SW480 (cell line): ENCODE data around the gene BRD3OS.

Experiments used
- DNase-seq: peaks from one replicate; pipeline ENCODE4 v3.0.0-alpha.2; 2016; ENCODE audit warnings: low spot score

The BRD3OS gene

DNA sequence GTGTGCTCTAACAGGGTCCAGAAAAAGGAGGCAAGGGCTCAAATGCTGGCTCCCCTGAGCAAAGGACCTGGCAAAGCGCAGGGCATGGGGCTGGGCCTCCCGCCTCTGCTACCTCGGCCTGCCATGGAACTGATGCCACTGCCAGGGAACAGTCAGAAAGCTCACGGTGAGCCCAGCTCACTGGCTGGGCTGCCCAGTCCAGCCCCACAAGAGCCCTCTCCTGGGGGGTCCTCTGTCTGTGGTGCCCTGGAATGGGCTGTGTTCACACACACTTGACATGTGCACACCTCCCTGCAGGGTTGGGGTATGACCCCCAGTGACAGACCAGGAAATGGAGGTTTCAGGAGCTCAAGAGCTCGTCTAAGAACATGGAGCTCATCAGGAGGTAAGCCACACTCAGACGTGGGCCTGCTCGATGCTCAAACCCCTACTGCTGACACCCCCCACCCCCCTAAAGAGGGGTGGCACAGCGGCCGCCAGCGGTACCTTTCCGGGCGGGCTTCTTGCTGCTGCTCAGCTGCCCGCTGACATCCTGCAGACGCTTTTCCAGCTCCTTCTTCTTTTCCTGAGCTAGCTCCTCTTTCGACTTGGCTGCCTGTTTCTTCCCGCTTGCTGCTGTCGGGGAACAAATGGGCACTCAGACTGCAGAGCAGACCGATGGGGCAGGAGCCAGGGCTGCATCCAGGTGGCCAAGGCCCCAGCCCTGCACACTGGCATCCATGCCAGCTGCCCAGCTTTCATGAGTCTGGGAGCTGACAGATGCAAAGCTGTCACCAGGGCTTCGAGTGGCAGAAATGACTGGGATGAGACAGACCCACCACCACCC, 9.1 kb downstream of the BRD3OS start:
- no peak for DNase-seq

DNA sequence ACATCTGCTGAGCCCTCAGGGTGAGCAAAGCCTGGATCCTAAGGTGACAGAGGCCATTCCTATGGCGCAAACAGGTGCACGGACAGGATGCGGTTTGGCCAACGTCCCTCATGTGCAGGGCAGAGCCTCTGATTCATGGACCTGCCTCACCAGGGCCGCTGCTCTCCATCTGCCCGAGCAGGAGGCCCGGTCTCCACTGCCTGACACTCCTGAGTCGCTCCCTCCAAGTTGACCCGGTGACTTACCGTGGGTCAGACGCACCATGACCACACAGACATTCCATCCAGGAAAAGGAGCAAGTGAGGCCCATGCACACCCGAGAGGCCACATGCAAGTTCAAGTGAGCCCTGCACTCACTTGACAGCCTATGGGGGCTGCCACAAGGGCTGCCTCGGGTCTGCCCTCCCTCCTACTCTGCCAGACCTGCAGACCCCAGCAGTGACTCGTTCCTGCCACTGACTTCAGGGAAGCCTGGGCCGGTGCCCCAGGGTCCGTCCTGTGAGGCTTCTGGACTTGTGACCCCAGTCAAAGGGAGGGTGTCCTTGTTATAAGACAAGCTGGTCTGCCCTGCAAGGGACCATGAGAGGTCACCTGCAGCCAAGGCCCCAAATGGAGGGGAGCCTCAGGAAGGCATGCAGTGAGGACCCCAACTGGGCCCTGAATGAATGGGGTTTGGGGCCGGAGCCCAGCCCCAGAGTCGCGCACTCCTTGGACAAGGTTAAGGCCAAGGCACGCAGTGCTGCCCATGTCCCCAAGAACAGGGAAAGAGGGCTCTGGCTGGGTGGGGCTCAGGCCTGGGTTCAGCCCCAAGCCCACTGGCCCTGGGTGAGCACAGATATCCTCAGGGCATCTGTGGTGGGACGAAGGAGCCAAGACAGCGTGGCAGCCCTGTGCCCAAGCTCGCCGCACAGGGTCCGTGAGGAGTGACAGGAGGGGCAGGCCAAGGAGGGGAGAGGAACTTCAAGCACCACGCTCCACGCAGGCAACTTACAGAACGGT, 10.1 kb downstream of the BRD3OS start:
- no peak for DNase-seq

DNA sequence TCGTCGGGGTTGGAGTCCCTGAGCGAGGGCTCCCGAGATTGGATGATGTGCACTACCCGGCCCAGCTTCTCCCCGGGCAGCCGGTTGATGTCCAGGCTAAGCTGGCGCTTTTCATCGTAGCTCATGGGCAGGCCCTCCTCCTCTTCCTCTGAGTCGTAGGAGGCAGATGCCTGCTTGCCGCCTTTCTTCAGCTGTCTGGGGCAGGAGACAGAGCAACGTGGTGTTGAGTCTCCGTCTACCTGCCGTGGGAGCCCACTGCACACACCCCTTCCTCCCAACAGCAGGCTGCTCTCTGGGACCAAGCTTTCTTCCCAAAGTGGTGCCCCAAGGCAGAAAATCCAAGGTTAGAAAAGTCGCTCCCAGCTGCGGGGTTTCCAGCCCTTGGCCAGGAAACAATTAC, 10.8 kb downstream of the BRD3OS start:
- no peak for DNase-seq

DNA sequence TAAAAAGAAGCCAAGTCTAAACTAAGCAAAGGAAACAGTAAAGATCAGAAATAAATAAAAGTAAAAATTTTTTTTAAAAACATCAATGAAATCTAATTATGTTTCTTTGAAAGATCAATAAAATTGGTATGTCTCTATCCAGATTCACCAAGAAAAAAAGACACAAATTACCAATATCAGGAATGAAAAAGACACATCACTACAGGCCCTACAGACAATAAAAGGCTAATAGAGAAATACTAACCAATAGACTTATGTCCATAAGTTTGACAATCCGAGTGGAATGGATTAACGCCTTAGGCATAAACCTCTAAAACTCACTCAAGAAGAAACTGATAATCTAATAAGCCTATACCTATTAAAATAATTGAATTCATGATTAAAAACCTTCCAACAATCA, 12.4 kb downstream of the BRD3OS start:
- DNase-seq, result no peak

DNA sequence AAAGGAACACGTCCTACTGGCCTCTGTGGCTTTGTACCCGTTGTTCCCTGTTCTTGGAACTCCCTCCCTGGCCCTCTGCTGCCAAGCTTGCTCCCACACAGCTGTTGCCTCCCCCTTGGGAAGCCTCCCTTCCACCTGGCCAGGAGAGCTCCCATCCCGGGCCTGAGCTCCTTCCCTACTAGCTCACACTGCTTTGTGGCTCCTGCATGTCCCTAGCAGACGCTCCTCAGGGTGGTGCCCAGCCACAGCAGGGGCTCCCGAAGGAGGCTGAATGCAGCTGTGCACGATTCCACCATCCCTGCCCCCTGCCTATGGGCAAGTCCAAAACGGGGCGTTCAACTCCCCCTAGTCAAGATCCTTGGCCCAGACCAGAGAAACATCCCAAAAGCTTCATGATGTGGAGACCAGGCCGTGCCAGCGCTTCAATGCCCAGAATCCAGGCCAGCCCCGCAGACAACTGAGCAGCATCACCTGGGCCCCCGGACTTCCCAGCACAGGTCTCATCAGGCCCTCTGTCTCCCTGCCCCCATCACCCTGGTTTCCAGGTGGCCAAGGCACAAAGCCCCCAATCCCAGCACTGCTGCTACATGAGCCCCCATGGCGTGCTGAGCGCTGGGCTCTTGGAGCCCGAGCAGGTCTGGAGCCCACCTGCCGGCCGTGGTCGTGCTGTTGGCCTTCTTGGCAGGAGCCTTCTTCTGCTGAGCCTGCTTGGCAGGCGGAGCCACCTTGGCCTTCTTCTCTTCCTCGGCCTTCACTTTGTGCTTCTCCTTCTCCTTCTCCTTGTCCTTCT, 14.3 kb downstream of the BRD3OS start:
- DNase-seq, result no peak

DNA sequence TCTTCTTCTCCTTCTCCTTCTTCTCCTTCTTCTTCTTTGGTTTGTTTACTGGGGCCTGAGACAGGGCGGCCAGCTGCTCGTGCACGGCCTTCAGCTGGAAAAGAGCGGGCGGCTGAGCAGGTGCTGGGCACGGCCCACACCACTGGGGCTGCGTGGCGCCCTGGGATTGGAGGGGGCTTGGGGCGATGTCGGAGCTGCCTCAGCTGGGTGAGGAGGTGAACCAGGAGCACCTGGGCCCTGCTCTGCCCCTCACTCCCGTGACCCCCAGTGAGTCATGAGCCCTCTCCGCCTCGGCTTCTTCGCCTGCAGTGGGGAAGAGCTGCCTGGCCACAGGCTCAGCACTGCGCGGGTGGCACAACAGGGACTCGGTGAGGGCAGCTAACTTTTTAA, 14.9 kb downstream of the BRD3OS start:
- DNase-seq, result no peak

DNA sequence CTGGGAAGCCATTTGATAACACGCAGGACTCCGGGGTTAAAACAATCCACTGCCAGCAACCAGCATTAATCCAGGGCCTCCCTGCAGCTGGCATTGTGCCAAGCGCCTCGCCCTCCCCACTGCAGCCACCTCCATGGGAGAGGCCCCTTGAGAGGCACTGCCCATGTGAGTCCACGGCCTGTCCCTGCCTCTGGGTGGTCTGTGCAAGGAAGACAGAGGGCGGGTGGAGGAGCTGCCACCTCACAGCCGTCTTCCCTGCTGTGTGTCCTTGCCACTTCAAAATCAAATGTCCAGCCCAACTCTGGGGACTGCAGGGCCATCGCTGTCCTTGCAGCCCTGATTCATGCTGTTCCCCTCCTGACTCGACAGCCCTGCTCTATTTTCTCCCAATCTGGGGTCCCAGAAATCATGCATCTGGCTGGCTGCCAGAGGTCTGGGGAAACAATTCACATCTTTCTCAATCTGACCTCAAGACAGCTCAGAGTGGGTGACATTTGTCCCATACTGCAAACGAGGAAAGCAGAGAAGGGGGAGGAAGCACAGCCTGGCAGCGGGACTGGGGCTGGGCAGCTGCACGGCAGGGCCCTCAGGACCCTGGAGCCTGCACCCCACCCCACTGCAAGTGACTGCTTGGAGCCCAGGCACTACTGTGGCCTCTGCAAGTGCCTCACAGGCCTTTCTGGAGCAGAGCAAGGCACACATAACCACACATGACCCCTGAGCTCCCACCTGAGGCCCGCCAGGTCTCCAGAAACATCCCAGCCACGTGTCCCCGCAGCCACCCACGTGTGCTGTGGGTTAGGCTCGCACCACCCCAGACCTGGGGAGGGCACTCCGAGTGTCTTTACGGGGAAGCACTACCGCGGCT, 15.7 kb downstream of the BRD3OS start:
- DNase-seq, result no peak

DNA sequence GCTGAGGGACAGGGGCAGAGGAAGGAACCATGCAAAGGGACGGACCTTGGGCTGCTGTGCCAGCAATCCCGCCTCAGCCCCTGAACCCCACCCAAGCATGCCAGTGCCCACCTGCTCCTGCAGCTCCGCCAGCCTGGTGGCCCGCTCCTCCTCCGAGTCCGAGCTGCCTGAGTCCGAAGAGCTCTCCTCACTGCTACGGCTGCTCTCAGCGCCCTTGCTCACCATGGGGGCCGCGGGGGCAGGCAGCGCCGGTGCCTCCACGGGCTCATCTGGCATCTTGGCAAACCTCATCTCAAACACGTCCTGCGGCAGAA, 16.3 kb downstream of the BRD3OS start:
- DNase-seq, result no peak

DNA sequence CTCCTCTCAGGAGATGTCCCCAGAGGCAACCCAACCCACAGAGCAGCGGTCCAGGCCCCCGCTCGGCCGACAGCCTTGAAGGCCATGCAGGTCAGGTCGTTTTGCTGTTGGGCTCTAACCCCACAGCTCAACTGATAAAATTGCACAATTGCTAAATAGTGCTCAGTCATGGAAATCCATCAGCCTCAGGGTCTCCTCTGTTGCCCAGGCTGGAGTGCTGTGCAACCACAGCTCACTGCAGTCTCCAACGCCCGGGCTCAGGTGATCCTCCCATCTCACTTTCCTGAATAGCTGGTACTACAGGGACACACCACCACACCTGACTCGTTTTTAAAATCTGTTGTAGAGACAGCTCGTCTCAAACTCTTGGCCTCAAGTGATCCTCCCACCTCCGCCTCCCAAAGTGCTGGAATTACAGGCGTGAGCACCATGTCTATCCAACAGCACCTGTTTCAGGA, 18.3 kb downstream of the BRD3OS start:
- no peak for DNase-seq

DNA sequence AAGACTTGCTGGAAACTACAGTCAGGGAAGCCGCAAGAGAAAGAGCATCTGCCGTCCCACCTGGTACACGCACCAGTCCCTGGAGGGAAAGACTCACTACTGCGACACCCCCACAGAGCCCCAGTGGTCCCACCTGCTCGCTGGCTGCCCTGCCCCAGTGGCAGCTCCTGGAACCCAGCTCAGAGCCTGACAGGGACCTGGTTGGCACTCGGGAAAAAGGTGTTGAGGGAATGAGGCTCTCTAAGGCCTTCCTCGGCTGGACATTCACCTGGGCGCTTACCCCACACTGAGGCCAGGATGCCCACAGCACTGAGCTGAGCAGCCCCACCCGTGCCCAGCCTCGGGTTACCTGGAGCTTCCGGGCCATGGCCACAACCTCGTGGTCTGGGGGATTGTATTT, 19.7 kb downstream of the BRD3OS start:
- DNase-seq, result no peak

DNA sequence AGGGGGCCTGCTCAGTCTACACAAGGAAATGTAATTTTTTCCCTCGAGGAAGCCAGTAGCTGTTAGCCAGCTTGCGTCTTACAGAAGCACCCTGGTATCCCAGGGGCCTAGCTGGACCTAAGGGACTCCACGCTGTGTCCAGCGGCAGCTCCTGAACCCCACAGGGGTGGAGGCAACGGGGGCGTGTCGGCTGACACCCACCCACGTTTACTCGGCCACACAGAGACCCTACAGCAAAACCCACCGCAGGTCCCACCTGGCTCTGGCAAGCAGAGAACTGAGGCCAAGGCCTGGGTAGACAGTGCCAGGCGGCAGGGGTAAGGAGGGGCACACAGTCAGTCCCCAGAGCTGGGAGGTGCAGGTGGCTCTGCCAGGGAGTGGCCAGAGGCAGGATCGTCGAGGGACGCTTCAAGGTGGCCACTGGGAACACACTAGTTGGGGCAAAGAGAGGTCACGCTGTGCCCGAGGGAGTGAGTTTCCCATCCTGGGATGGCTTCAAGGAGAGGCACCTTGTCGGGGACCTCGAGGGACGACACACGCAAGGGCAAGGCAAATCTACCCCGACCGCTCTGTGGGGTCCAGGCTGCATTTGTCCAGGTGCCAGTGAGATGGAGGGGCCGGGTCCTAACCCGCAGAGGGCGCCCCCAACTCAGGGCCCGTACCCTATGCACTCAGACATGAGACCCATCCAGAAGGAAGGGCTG, 20.7 kb downstream of the BRD3OS start:
- no peak for DNase-seq

DNA sequence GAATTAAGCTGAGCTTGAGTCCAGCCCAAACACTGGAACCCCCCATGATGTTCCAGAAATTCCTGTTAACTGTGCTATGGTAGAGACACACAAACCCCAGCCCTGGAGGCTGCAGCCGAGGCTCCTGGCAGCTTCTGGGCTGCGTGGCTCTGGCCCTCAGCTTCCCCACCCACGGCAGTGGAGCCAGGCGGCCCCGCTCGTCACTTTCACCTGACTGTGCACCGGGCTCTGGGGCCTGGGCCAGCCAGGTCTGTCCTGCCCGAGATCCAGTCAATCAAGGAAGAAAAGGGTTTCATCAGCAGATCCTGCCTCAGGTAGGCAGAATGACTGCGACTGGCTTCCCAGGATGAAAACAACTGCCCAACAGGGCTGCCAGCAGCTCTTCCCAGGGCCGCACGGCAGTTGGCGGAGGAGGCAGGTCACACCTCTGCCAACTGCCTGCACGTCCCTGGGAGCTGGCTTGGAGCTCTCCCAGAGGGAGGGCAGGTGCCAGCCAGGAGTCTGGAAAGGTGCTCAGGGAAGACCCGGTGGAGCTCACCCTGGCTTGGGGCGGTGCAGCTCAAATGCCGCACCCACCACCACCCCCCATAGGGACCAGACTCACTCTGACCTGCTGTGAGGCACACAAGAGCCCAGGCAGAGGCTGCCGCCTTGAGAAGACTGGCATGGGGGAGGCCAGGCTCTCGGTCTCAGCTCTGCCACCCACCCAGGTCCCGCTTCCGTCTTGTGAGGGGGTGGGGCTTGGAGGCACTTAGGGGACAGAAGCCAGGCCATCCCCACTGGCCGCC, 21.8 kb downstream of the BRD3OS start:
- no peak for DNase-seq

DNA sequence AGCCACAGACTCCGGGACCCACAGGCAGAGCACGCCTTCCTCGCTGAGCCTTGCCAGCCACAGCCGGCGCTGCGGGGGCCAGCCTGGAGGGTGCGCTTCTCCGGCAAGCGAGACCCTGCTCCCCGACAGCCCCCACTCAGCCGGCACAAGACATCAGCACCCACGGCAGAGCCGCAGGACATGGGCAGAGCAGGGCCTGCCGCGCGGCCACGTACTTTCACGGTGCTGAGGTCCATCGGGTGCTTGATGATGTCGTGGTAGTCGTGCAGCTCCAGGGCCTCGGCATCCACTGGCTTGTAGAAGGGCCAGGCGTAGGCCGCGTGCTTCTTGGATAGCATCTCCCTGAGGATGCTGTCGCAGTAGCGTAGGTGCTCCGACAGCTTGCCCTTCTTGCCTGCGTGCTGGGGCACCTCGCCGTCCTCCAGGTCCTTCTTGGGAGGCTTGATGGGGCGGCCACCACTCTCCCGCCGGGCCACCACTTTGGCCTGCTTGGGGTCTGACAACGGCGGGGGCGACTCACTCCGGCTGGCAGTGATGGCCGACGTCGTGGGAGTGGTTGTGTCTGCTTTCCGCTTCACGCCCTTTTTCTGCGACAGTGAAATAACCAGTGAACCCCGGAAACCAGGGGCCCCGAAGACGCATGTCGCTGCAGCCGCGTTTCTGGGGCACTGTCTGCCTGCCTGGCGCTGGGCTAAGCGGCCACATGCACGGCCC, 22.7 kb downstream of the BRD3OS start:
- no peak for DNase-seq

DNA sequence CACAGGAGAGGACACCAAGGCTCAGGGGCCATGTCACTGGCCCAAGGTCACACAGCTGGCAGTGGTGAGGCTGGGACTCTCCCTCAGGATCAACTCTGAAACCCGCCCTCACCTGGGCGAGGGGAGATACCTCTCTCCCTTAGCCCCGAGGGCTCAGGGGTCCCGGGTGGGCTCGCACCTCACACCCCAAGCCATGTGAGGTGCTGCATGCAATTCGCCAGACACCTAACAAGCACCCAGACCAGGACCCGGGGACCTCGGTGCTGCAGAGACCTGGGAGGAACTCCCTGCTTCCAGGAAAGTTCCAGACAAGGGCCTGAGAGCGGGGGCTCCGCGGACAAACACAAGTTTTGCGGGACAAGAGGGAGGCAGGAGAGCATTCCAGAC, 23.3 kb downstream of the BRD3OS start:
- DNase-seq, result no peak

DNA sequence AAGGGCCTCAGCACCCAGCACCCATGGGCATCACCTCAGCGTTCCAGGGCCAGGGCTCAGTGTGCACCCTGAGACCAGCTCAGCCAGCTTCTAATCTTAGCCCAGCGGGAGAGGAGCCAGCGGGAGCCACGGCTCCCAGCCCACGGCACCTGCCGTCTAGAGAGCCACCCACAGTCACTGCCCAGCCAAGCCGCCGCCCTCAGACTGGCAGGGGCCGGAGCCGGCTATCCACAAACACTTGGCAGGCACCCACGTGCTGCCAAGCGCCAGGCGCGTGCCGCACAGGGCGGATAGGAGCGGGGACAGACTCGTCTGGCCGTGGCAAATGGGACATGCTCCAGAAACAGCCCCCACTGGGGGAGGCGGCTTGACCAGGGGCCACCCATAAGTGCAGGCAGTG, 24.0 kb downstream of the BRD3OS start:
- DNase-seq, result no peak

DNA sequence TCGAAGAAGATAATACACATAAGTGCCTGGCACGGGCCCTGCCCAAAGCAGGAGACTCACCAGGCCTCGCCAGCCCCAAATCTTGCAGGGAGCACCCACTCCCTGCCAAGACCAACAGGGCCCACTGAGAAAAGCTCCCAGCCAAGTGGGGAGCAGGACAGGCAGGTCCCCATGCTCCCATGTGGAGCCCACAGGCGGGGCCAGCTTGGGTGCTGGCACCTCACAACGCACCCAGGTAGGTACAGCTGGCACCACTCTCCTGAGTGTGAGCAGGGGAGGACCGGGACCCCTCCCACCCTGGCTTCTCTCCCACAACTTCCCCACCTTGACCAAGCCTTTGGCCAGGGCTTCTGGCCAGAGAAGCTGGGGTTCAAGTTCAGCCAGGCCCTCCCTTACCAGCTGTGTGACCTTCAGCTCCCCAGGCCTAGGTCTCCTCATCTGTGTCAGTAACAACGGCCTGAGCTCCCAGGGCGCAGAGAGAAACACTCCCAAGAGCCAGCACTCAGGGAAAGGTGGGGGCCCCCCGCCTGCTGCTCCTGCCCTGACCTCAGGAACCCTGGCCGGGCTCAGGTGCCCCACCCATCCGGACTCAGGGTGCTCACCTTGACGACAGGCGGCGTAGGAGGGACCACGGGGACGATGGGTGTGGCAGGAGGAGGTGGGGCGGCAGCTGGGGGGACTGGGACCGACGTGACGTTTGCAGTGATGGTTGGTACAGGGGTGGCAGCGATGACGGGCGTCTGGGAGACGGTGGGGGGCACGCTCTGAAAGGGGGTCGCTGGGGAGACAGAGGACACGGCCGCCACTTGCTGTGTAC, 24.7 kb downstream of the BRD3OS start:
- peak; percentile 59 for DNase-seq

DNA sequence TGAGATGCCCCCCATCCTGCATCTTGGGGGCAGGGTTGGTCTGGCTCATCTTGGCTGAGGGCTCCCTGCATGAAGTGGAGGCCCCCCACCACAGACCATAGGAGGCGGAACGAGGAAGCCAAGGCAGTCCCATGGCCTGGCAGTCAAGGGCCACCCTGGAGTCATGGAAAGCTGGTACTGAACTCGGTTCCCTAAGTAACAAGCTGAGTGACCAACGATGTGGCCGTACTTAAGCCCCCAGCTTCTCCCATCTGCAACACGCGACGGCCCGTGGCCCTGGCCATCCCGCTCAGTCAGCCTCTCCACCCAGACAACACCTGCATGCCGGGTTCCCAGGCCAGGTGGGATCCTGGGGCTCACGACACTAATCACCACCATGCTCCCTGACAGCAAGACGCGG, 25.4 kb downstream of the BRD3OS start:
- no peak for DNase-seq

DNA sequence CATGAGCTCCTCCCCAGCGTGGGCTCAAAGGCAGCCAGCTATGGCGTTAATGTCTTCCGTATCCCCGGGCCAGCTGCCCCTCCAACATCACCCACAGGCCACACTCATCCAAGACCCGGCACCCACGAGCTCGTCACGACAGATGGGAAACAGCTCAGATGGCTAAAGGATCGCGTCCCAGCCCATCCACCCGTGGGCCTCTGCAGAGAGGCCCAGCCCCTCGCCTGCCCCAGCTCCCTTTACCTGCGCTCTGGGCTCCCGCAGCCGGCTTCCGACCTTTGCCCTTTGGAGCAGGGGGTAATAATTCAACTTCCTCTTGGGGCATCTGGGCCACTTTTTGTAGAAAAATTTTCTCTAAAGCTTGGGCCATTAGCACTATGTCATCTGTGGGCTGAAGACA, 26.0 kb downstream of the BRD3OS start:
- DNase-seq, result no peak
